CD4-positive, alpha-beta T cell (primary cell): ENCODE measurements around the gene CHI3L2. TPM values are rescaled to one million over a fixed set of nuclear protein-coding genes. Genes with fewer than 3 reads are reported as not detected.
A peak's percentile ranks its signal among the peaks of the same experiment; 100 is the strongest.

ENCODE experiments used
- ATAC-seq: fragments of 200-7000 bp; cut with Tn5 transposase; one replicate; pipeline ENCODE4 v1.10.0; 2022; ENCODE audit warnings: mild to moderate bottlenecking; ENCODE audit not compliant: poor library complexity
- CTCF ChIA-PET: fragments of 350-600 bp; sonication (Branson Sonifier 250); formaldehyde crosslinking; loops from one replicate; lab custom pipeline; 2021; ENCODE audit warnings: antibody characterized with exemption, inconsistent platforms; lab: Charles Lee
- POLR2A ChIA-PET: fragments of 350-600 bp; sonication (Branson Sonifier 250); formaldehyde crosslinking; loops from one replicate; lab custom pipeline; 2021; ENCODE audit warnings: antibody characterized with exemption, inconsistent platforms; lab: Charles Lee
- DNase-seq, 14 experiments: peaks; one replicate each; pipeline ENCODE4 v3.0.0-alpha.2; 2013 to 2020; ENCODE audit warnings: mixed read lengths in 2 of 14
- H3K27ac ChIP-seq, 2 donors: one replicate each; pipeline versions ENCODE4 v1.5.1 to v1.7.0; 2013; ENCODE audit warnings: low read length in 2 of 2, low read depth in 1 of 2, mild to moderate bottlenecking in 1 of 2
- H3K27me3 ChIP-seq, 2 experiments: 1 replicate in 1 of 2; 2 replicates in 1 of 2; pipeline versions ENCODE4 v1.6.1 to v1.7.0; 2013; ENCODE audit warnings: low read length in 2 of 2, control low read depth in 1 of 2, mild to moderate bottlenecking in 1 of 2, moderate library complexity in 1 of 2; ENCODE audit not compliant: insufficient read depth in 2 of 2, control insufficient read depth in 1 of 2
- H3K36me3 ChIP-seq: one replicate; pipeline ENCODE4 v1.6.1; 2013; ENCODE audit warnings: low read length, control low read depth; ENCODE audit not compliant: insufficient read depth
- H3K4me1 ChIP-seq: one replicate; pipeline ENCODE4 v1.6.1; 2013; ENCODE audit warnings: low read length, control low read depth; ENCODE audit not compliant: insufficient read depth
- H3K4me3 ChIP-seq: one replicate; pipeline ENCODE4 v1.5.1; 2013; ENCODE audit warnings: mild to moderate bottlenecking, low read length, moderate library complexity
- H3K9me3 ChIP-seq, 2 experiments: 1 replicate in 1 of 2; 2 replicates in 1 of 2; pipeline versions ENCODE4 v1.6.1 to v1.7.0; 2013; ENCODE audit warnings: low read length in 2 of 2, mild to moderate bottlenecking in 2 of 2, control low read depth in 1 of 2, moderate library complexity in 1 of 2; ENCODE audit not compliant: control insufficient read depth in 1 of 2, insufficient read depth in 1 of 2
- H3K27ac Mint-ChIP-seq: one replicate; pipeline ENCODE4 v1.8.0; 2020; ENCODE audit warnings: mixed read lengths
- H3K27me3 Mint-ChIP-seq: one replicate; pipeline ENCODE4 v1.8.0; 2021; ENCODE audit warnings: mixed read lengths
- H3K36me3 Mint-ChIP-seq: one replicate; pipeline ENCODE4 v1.8.0; 2021; ENCODE audit warnings: low read depth, mixed read lengths
- H3K4me1 Mint-ChIP-seq: one replicate; pipeline ENCODE4 v1.8.0; 2021; ENCODE audit warnings: low read depth, mixed read lengths
- H3K4me3 Mint-ChIP-seq: one replicate; pipeline ENCODE4 v1.8.0; 2020; ENCODE audit warnings: mild to moderate bottlenecking, mixed read lengths
- H3K9me3 Mint-ChIP-seq: one replicate; pipeline ENCODE4 v1.8.0; 2020; ENCODE audit warnings: mixed read lengths
- intact Hi-C, 2 experiments: fragments of 100-400 bp; cut with DNase I in 1 of 2; cut with micrococcal nuclease in 1 of 2; formaldehyde crosslinking; loops; one replicate each; pipeline versions ENCODE4 v1.15.1 to v1.9.0; 2023 to 2025; cut with DNase I, micrococcal nuclease
- total RNA-seq, 174 experiments: library from RNA in 2 of 174; stranded (reverse) in 2 of 174; gene quantifications; one replicate each; pipeline ENCODE4 v1.2.3 and lab custom pipeline; 2021 to 2026
- TF ChIP-seq, protein P1 (sequence below): fragments of 200-600 bp; IDR thresholded peaks from one replicate; pipeline ENCODE4 v1.8.0; 2022; ENCODE audit warnings: antibody characterized with exemption, mild to moderate bottlenecking

CHI3L2 gene
- total RNA-seq, 2 experiments from 2014 or later: 13.9 to 15.7 TPM

DNA sequence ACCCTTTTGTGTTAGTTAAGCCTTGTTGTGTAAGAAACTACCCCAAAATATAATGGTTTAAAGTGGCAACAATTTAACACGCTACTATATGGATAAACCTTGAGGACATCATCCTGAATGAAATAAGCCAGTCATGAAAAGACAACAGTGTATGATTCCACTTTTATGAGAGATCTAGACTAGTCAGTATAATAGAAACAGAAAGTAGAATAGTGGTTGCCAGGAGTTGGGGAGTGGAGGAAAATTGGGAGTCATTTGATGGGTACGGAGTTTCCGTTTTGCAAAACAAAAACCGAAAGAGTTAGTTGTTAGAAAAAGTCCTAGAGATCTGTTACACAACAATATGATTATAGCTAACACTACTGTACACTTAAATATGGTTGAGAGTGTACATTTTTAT, 47.1 kb downstream of the CHI3L2 start:
- H3K36me3 ChIP-seq: no peaks in the 10 kb centered on the region
- peaks cover 17% of the 10 kb centered on the region for H3K4me1 ChIP-seq
- no peaks in the 10 kb centered on the region for H3K36me3 Mint-ChIP-seq
- H3K27ac ChIP-seq: no peak overlapping the region
- peaks cover 28% of the 10 kb centered on the region for H3K27me3 Mint-ChIP-seq
- DNase-seq (peak in 2 of 14 experiments; percentile 6 to 58), ATAC-seq (no peak)
- ChIA-PET POLR2A (no interaction called here), CTCF (interaction anchor here (1.0 to 1.5 kb wide), 3 partner anchors 16 to 46 kb away, joined by 3 to 4 read pairs (median 4); no protein-coding TSS in a partner anchor)
- H3K4me1 Mint-ChIP-seq: peaks cover 16% of the 10 kb centered on the region
- TF ChIP-seq, protein P1, sequence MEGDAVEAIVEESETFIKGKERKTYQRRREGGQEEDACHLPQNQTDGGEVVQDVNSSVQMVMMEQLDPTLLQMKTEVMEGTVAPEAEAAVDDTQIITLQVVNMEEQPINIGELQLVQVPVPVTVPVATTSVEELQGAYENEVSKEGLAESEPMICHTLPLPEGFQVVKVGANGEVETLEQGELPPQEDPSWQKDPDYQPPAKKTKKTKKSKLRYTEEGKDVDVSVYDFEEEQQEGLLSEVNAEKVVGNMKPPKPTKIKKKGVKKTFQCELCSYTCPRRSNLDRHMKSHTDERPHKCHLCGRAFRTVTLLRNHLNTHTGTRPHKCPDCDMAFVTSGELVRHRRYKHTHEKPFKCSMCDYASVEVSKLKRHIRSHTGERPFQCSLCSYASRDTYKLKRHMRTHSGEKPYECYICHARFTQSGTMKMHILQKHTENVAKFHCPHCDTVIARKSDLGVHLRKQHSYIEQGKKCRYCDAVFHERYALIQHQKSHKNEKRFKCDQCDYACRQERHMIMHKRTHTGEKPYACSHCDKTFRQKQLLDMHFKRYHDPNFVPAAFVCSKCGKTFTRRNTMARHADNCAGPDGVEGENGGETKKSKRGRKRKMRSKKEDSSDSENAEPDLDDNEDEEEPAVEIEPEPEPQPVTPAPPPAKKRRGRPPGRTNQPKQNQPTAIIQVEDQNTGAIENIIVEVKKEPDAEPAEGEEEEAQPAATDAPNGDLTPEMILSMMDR: no peak
- no peaks in the 10 kb centered on the region for H3K9me3 Mint-ChIP-seq
- no peak overlapping the region for H3K27ac Mint-ChIP-seq
- H3K4me3 ChIP-seq: no peak overlapping the region
- peaks cover 20 to 23% of the 10 kb centered on the region in 2 experiments for H3K27me3 ChIP-seq
- peak overlapping the region; percentile 9 for H3K4me3 Mint-ChIP-seq
- H3K9me3 ChIP-seq: peaks cover 0 to 12% of the 10 kb centered on the region in 2 experiments
- intact Hi-C loops: loop anchor here in 1 of 2 experiments (5.0 kb wide), 1 partner anchor 42 kb away; no protein-coding TSS in a partner anchor

DNA sequence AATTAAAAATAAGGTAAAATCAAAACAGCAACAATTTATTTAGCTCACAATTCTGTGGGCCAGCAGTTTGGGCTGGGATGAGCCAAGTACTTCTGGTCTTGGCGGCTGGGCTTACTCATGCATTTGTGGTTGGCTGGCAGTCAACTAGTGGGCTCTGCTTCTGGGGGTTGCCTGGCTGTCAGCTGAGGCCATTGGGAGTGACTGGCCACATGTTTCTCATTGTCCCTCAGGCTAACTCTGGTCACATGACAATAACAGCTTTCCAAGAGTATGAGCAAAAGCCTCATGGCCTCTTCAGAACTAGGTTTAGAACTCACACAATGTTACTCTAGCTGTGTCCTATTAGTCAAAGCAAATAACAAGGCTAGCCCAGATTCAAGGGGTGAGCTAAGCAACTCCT, 47.6 kb downstream of the CHI3L2 start:
- peak in 1 of 14 experiments; percentile 4 for DNase-seq
- no peak overlapping the region for H3K4me3 ChIP-seq
- H3K27me3 Mint-ChIP-seq: peaks cover 26% of the 10 kb centered on the region
- no peaks in the 10 kb centered on the region for H3K9me3 Mint-ChIP-seq
- H3K4me3 Mint-ChIP-seq: no peak overlapping the region
- no peaks in the 10 kb centered on the region for H3K36me3 Mint-ChIP-seq
- peaks cover 20 to 21% of the 10 kb centered on the region in 2 experiments for H3K27me3 ChIP-seq
- no peaks in the 10 kb centered on the region for H3K36me3 ChIP-seq
- POLR2A ChIA-PET: no interaction called here
- H3K4me1 Mint-ChIP-seq: peaks cover 16% of the 10 kb centered on the region
- H3K27ac ChIP-seq: no peak overlapping the region
- TF ChIP-seq, protein P1: no peak
- ATAC-seq: no peak
- CTCF ChIA-PET: interaction anchor here (1.0 to 1.5 kb wide), 3 partner anchors 17 to 46 kb away, joined by 3 to 4 read pairs (median 4); no protein-coding TSS in a partner anchor
- intact Hi-C loops: no loop called here
- H3K27ac Mint-ChIP-seq: no peak overlapping the region
- H3K4me1 ChIP-seq: peaks cover 17% of the 10 kb centered on the region
- H3K9me3 ChIP-seq: peaks cover 0 to 12% of the 10 kb centered on the region in 2 experiments

DNA sequence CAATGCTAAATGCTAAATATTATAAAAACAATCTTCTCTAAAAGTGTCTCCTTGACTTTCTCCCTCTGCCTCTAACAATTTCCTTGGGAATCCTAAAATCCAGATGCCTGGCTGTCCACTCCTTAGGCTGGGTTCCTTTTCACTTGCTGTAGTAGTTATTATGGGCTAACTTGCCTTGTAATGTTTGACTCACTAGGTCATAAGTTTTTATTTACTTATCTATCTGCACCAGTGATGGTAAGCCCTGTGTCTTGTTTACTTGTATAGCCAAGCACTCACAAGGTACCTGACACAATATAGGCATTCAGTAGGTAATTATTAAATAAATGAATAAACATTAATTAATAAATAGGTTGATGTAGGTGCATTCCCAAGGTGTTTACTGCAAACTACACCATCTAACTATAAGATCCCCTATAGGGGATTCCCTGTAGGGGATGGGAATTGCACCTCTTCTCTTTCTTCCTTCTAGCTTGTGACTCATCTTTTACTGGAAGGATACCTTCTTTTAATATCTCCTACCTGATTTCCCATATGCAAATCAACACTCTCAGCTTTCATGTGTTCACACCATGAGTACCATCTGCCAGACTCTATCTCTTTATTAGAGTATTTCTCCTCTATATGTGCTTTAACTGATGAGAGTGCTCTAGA, 48.4 kb downstream of the CHI3L2 start:
- ChIA-PET CTCF (no interaction called here), POLR2A (no interaction called here)
- Histone ChIP-seq H3K4me3 (no peak overlapping the region), H3K27me3 (peaks cover 12 to 13% of the 10 kb centered on the region in 2 experiments), H3K36me3 (no peaks in the 10 kb centered on the region), H3K9me3 (peaks cover 0 to 5% of the 10 kb centered on the region in 2 experiments), H3K27ac (no peak overlapping the region), H3K4me1 (peaks cover 11% of the 10 kb centered on the region)
- Mint-ChIP-seq H3K4me1 (peaks cover 15% of the 10 kb centered on the region), H3K27me3 (peaks cover 19% of the 10 kb centered on the region), H3K27ac (no peak overlapping the region), H3K36me3 (no peaks in the 10 kb centered on the region), H3K4me3 (no peak overlapping the region), H3K9me3 (no peaks in the 10 kb centered on the region)
- no peak for ATAC-seq
- DNase-seq: no peak
- intact Hi-C loops: no loop called here
- TF ChIP-seq, protein P1: no peak
